GM12891 (cell line): ENCODE data around the gene AUNIP. TPM values are rescaled to one million over a fixed set of nuclear protein-coding genes. Genes with fewer than 3 reads are reported as not detected.

Experiments
- DNase-seq: peaks from one replicate; pipeline ENCODE4 v3.0.0; 2011; ENCODE audit warnings: low spot score; ENCODE audit not compliant: insufficient read length
- FAIRE-seq: peaks from 2 replicates; lab custom pipeline; 2011; peaks lifted over from hg19 to GRCh38; lab: Jason Lieb, UNC
- PAX5 ChIP-seq: IDR thresholded peaks from 2 replicates; pipeline ENCODE4 v1.6.1; 2011; ENCODE audit warnings: low read length, moderate library complexity, mild to moderate bottlenecking; ENCODE audit not compliant: insufficient read depth, severe bottlenecking
- POLR2A ChIP-seq: IDR thresholded peaks from 2 replicates; pipeline ENCODE4 v1.6.1; 2011; ENCODE audit warnings: low read depth, low read length, control low read depth
- POLR2AphosphoS5 ChIP-seq: IDR thresholded peaks from 2 replicates; pipeline ENCODE4 v1.6.1; 2011; ENCODE audit warnings: low read depth, low read length, control low read depth
- POU2F2 ChIP-seq: IDR thresholded peaks from 2 replicates; pipeline ENCODE4 v1.6.1; 2011; ENCODE audit warnings: low read depth, mild to moderate bottlenecking, control low read depth, low read length, moderate library complexity
- SPI1 ChIP-seq: IDR thresholded peaks from 2 replicates; pipeline ENCODE4 v1.6.1; 2011; ENCODE audit warnings: low read depth, low read length, control low read depth
- TAF1 ChIP-seq: IDR thresholded peaks from 2 replicates; pipeline ENCODE4 v1.6.1; 2011; ENCODE audit warnings: low read depth, low read length, control low read depth
- polyA plus RNA-seq: library from polyadenylated mRNA; unstranded; fragments of >200 nt; gene quantifications from one replicate; pipeline ENCODE4 v1.2.1, GENCODE V29; 2012; ENCODE audit warnings: low read depth, missing spikeins, inconsistent platforms; ENCODE audit not compliant: missing spikeins

The AUNIP gene
- polyA plus RNA-seq = 4.4 TPM

GRCh38 chr1:25858906-25859789, at the start of gene AUNIP:
AUNIP (minus strand) TSS chr1:25859457; CDS start chr1:25859357, 100 bp downstream.
- DNase-seq (peak; percentile 94), FAIRE-seq (peak; percentile 97)
- TF ChIP-seq POU2F2 (peak; percentile 18; the same call in 1 of the 2 replicates), POLR2AphosphoS5 (peak; percentile 90), POLR2A (peak; percentile 87), PAX5 (no peak), SPI1 (no peak; the same call in 1 of the 2 replicates), TAF1 (peak; percentile 98)

DNA sequence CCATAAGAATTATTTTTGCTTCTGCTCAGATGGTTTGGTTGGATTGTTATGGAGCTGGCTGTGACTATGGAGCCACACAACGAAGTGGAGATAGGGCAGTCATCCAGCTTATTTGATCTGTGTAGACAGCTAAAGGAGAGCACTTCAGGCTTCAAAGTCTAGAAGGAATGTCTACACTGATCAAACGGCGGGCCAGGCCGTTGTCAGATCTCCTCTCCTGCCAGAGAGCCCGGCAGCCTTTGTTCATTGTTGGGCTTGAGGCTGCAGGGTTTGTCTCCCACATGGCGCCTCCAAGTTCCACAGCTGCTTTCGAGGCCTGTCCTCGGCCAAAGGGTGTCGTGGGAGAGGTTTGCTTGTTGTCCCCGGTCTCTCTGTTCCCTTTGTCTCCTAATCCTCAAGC, 49.8 kb upstream of the AUNIP start:
- FAIRE-seq = no peak
- TF ChIP-seq POLR2AphosphoS5 (no peak), PAX5 (no peak), TAF1 (no peak), POLR2A (no peak)

DNA sequence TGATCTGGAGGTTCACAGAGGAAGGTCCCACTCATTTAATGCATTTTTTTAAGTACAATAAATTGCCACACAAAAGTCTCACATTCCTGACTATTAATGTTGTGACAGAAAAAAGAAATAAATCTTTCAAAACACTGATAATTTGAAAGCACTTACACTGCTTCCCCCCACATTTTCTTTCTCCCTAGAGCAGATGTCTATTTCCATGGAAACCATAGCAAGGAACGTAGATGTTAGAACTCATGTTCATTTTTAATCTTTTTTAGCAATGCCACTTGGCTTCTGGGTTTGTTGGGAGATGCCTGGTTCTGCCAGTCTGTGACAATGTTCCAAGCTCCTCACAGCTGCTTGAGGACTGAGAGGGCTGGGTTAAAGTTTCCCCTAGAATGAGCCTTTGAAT, 48.9 kb upstream of the AUNIP start:
- FAIRE-seq (no peak), DNase-seq (no peak)
- TF ChIP-seq POLR2A (no peak), POLR2AphosphoS5 (no peak), TAF1 (no peak), PAX5 (no peak), SPI1 (no peak), POU2F2 (no peak)

More for the DNA sequence above, 49.8 kb upstream of the AUNIP start:
- DNase-seq = no peak

DNA sequence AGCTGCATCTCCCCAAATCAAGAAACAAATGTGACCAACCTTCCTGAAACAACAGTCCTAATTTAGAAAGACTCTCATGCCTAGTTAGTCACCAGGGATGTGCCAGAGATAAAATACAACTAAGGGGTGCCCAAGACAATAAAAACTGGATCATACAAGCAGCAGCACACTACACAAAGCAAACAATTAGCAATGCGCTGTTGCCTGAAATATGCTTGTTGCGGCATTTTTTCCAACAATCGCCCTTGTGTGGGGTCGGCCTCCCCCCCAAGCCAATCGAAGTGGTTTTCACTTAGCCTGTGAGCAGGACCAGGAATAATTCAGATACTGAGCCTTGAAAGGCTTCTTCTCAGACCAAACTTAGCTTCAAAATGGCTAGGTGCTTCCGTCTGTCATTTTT, 48.3 kb upstream of the AUNIP start:
- FAIRE-seq (no peak), DNase-seq (no peak)
- TF ChIP-seq POLR2AphosphoS5 (no peak), POLR2A (no peak)

- no peak for TF ChIP-seq SPI1
- FAIRE-seq (no peak), DNase-seq (no peak)
These were observed 47.5 kb upstream of the AUNIP start for GRCh38 chr1:25906644-25907300.

- TF ChIP-seq POLR2A (peak; percentile 88), SPI1 (no peak), TAF1 (peak; percentile 64), PAX5 (peak; percentile 30), POU2F2 (0 out of 2 replicates have a peak, but pooled peaks have one; percentile 9), POLR2AphosphoS5 (peak; percentile 92)
- FAIRE-seq (peak; percentile 99), DNase-seq (peak; percentile 97)
These were observed 46.7 kb upstream of the AUNIP start, which contains the start of gene STMN1 for GRCh38 chr1:25905680-25906643. STMN1 (minus strand) TSS chr1:25906419; CDS start chr1:25904676, 1,743 bp downstream.

DNA sequence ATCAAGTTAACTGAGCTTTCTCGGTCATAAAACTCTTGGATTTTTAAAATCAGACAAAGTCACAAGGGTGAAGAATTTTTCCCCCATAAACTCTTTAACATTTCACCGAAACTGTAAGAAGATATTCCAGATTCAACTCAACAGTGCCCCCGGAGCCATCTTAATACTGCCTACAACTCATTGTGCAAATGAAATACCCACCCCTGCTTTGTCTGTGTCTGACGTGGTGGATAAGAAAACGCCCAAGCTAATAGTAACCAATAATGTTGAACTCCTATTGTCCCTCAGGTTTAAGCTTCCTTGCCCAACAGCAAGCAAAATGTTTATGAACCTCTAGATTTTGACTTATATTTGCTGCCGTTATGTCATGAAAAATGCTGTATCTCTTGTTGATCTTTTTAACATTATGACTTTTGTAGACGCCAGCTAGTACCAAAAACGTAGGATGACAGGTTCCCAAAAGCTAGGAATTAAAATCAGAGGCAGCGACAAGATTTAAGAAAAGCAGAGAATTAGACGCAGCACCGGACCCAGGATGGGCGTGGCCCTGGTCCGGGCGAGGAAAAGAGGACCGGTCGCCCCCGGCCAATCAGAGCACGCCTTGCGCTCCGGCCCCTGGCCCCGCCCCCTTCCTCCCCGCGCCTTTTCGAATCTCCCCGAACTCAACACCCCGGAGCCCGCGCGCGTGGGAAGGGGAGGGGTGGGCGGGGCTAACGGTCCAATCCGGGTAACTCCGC, 45.9 kb upstream of the AUNIP start:
- TF ChIP-seq SPI1 = no peak
- peak; percentile 18; the same call in 1 of the 2 replicates for TF ChIP-seq POLR2A
- TF ChIP-seq POLR2AphosphoS5 = peak; percentile 30; the same call in 1 of the 2 replicates
- FAIRE-seq (peak; percentile 84), DNase-seq (peak; percentile 86)

DNA sequence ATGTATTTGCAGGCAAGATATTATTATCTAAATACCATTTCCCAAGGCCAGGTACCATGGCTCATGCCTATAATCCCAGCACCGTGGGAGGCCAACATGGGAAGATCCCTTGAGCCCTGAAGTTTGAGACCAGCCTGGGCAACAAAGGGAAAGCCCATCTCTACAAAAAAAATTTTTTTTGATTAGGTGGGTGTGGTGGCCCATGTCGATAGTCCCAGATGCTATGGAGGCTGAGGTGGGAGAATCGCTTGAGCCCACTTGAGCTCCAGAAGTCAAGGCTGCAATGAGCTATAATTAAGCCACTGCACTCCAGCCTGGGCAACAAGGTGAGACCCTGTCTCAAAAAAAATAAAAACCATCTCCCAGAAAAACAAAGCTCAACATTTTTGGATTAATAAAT, 44.7 kb upstream of the AUNIP start:
- no peak for DNase-seq
- FAIRE-seq = no peak
- TF ChIP-seq SPI1 = no peak
- no peak for TF ChIP-seq PAX5
- no peak for TF ChIP-seq TAF1
- no peak for TF ChIP-seq POLR2AphosphoS5
- no peak for TF ChIP-seq POU2F2
- no peak for TF ChIP-seq POLR2A

- FAIRE-seq = peak; percentile 20
- TF ChIP-seq TAF1 (no peak), POU2F2 (no peak), POLR2AphosphoS5 (no peak), SPI1 (no peak), POLR2A (no peak), PAX5 (no peak)
- DNase-seq = no peak
These were observed 43.2 kb upstream of the AUNIP start for GRCh38 chr1:25902462-25902861.
